BLaER1 treated with 17β-estradiol and CSF1 and Interleukin-3, amounts not matched to agents 10 nM and 100 nM (cell line): ENCODE measurements around the gene PANK2.

Experiments used
- H3K27ac ChIP-seq, 11 experiments: shearing (Covaris generic); formaldehyde crosslinking; 2 replicates each; pipeline ENCODE4 v1.8.1; 2022
- H3K27me3 ChIP-seq, 11 experiments: shearing (Covaris generic); formaldehyde crosslinking; 2 replicates each; pipeline ENCODE4 v1.8.1; 2022
- H3K36me3 ChIP-seq, 11 experiments: shearing (Covaris generic); formaldehyde crosslinking; 2 replicates each; pipeline ENCODE4 v1.8.1; 2022
- H3K4me1 ChIP-seq, 10 experiments: shearing (Covaris generic); formaldehyde crosslinking; 2 replicates each; pipeline ENCODE4 v1.8.1; 2022
- H3K4me2 ChIP-seq, 11 experiments: shearing (Covaris generic); formaldehyde crosslinking; 2 replicates each; pipeline ENCODE4 v1.8.1; 2022
- H3K4me3 ChIP-seq, 10 experiments: shearing (Covaris generic); formaldehyde crosslinking; 2 replicates each; pipeline ENCODE4 v1.8.1; 2022
- H3K9ac ChIP-seq, 11 experiments: shearing (Covaris generic); formaldehyde crosslinking; 2 replicates each; pipeline ENCODE4 v1.8.1; 2022
- H3K9me3 ChIP-seq, 11 experiments: shearing (Covaris generic); formaldehyde crosslinking; replicated peaks in 1 of 11; 2 replicates each; pipeline ENCODE4 v1.8.1; 2022
- H4K20me1 ChIP-seq, 11 experiments: shearing (Covaris generic); formaldehyde crosslinking; 2 replicates each; pipeline ENCODE4 v1.8.1; 2022
- Cebpa-rat ChIP-seq, 11 experiments: shearing (Covaris generic); IDR thresholded peaks; 2 replicates each; pipeline ENCODE4 v1.8.1; 2022

PANK2 gene

GRCh38 chr20:3847429-3847940 is 41.7 kb upstream of the PANK2 start:
- Histone ChIP-seq H4K20me1 (peaks cover 3 to 37% (median 27%) of the 10 kb centered on the region in 11 experiments; a peak in 14 of 22 replicates), H3K4me3 (peak overlapping the region; percentile 76 to 100 (median 93)), H3K9ac (peak overlapping the region; percentile 91 to 98 (median 97)), H3K36me3 (peaks cover 0 to 25% (median 15%) of the 10 kb centered on the region in 11 experiments; a peak in 11 of 22 replicates), H3K4me1 (peaks cover 31 to 57% (median 40%) of the 10 kb centered on the region in 10 experiments), H3K9me3 (no peaks in the 10 kb centered on the region), H3K27ac (peak overlapping the region; percentile 84 to 97 (median 95)), H3K27me3 (no peaks in the 10 kb centered on the region), H3K4me2 (peak overlapping the region; percentile 91 to 99 (median 95))
- TF ChIP-seq Cebpa-rat (IDR thresholded peaks at IDR 0.05) = no peak

GRCh38 chr20:3848565-3848964 is 40.6 kb upstream of the PANK2 start:
- peaks cover 27 to 49% (median 33%) of the 10 kb centered on the region in 10 experiments for H3K4me1 ChIP-seq
- 0 out of 20 replicates have a peak overlapping the region, but pooled peaks of 1 of the 10 experiments have one; percentile 95 for H3K4me3 ChIP-seq
- H3K4me2 ChIP-seq = peak overlapping the region; percentile 91 to 99 (median 95); a peak in 18 of 22 replicates
- no peaks in the 10 kb centered on the region for H3K27me3 ChIP-seq
- H3K36me3 ChIP-seq = peaks cover 0 to 25% (median 15%) of the 10 kb centered on the region in 11 experiments; a peak in 11 of 22 replicates
- peaks cover 3 to 41% (median 30%) of the 10 kb centered on the region in 11 experiments; a peak in 14 of 22 replicates for H4K20me1 ChIP-seq
- H3K9ac ChIP-seq = peak overlapping the region in 9 of 11 experiments; percentile 21 to 97 (median 41); a peak in 10 of 22 replicates
- no peaks in the 10 kb centered on the region for H3K9me3 ChIP-seq
- H3K27ac ChIP-seq = peak overlapping the region in 6 of 11 experiments; percentile 14 to 95 (median 24); a peak in 8 of 22 replicates
- TF ChIP-seq Cebpa-rat (IDR thresholded peaks at IDR 0.05) = no peak

- H3K36me3 ChIP-seq = peaks cover 40 to 68% (median 51%) of the 10 kb centered on the region in 11 experiments
- no peak for TF ChIP-seq Cebpa-rat (IDR thresholded peaks at IDR 0.05)
These were observed 34.7 kb upstream of the PANK2 start for GRCh38 chr20:3854462-3854871.

GRCh38 chr20:3857405-3857804 is 31.8 kb upstream of the PANK2 start:
- Histone ChIP-seq H3K36me3 (peaks cover 63 to 82% (median 72%) of the 10 kb centered on the region in 11 experiments), H3K4me2 (no peak overlapping the region; a peak in 1 of 22 replicates), H3K9me3 (peaks cover 5 to 14% (median 12%) of the 10 kb centered on the region in 11 experiments; a peak in 18 of 22 replicates), H3K9ac (peak overlapping the region in 7 of 11 experiments; percentile 6 to 41 (median 29); a peak in 9 of 22 replicates), H4K20me1 (peaks cover 11 to 74% (median 47%) of the 10 kb centered on the region in 11 experiments; a peak in 20 of 22 replicates), H3K27ac (peak overlapping the region in 6 of 11 experiments; percentile 6 to 34 (median 18); a peak in 7 of 22 replicates), H3K27me3 (no peaks in the 10 kb centered on the region), H3K4me3 (no peak overlapping the region), H3K4me1 (peaks cover 4 to 44% (median 26%) of the 10 kb centered on the region in 10 experiments)
- no peak for TF ChIP-seq Cebpa-rat (IDR thresholded peaks at IDR 0.05)

More at GRCh38 chr20:3854462-3854871, 34.7 kb upstream of the PANK2 start:
- H3K27ac ChIP-seq = peak overlapping the region in 6 of 11 experiments; percentile 5 to 44 (median 30); a peak in 7 of 22 replicates
- peak overlapping the region in 7 of 11 experiments; percentile 8 to 63 (median 40); a peak in 10 of 22 replicates for H3K4me2 ChIP-seq
- peaks cover 6 to 69% (median 45%) of the 10 kb centered on the region in 11 experiments; a peak in 19 of 22 replicates for H4K20me1 ChIP-seq
- H3K9me3 ChIP-seq = no peaks in the 10 kb centered on the region
- peak overlapping the region in 4 of 11 experiments; percentile 8 to 46 (median 24); a peak in 4 of 22 replicates for H3K9ac ChIP-seq
- no peaks in the 10 kb centered on the region for H3K27me3 ChIP-seq
- H3K4me3 ChIP-seq = no peak overlapping the region
- peaks cover 0 to 44% (median 23%) of the 10 kb centered on the region in 10 experiments; a peak in 13 of 20 replicates for H3K4me1 ChIP-seq

GRCh38 chr20:3858689-3859088 is 30.5 kb upstream of the PANK2 start:
- Histone ChIP-seq H3K4me2 (no peak overlapping the region), H3K4me1 (peaks cover 17 to 49% (median 35%) of the 10 kb centered on the region in 10 experiments), H3K9ac (no peak overlapping the region; a peak in 2 of 22 replicates), H3K4me3 (no peak overlapping the region), H3K36me3 (peaks cover 75 to 94% (median 84%) of the 10 kb centered on the region in 11 experiments), H3K9me3 (peaks cover 5 to 15% (median 13%) of the 10 kb centered on the region in 11 experiments; a peak in 18 of 22 replicates), H3K27me3 (no peaks in the 10 kb centered on the region), H3K27ac (no peak overlapping the region), H4K20me1 (peaks cover 24 to 80% (median 55%) of the 10 kb centered on the region in 11 experiments; a peak in 21 of 22 replicates)
- TF ChIP-seq Cebpa-rat (IDR thresholded peaks at IDR 0.05) = no peak

- Histone ChIP-seq H3K27me3 (no peaks in the 10 kb centered on the region), H3K27ac (no peak overlapping the region), H3K36me3 (peaks cover 89 to 100% (median 98%) of the 10 kb centered on the region in 11 experiments), H4K20me1 (peaks cover 37 to 82% (median 64%) of the 10 kb centered on the region in 11 experiments; a peak in 21 of 22 replicates), H3K9ac (no peak overlapping the region), H3K4me2 (no peak overlapping the region), H3K9me3 (peaks cover 5 to 15% (median 13%) of the 10 kb centered on the region in 11 experiments; a peak in 18 of 22 replicates), H3K4me3 (no peak overlapping the region), H3K4me1 (peaks cover 23 to 36% (median 28%) of the 10 kb centered on the region in 10 experiments; a peak in 19 of 20 replicates)
- TF ChIP-seq Cebpa-rat (IDR thresholded peaks at IDR 0.05) = no peak
These were observed 28.0 kb upstream of the PANK2 start for GRCh38 chr20:3861191-3861590.

- H3K27me3 ChIP-seq = no peaks in the 10 kb centered on the region
These were observed 26.9 kb upstream of the PANK2 start for GRCh38 chr20:3862333-3862732.

GRCh38 chr20:3863317-3863716 is 25.9 kb upstream of the PANK2 start:
- peaks cover 89 to 100% (median 98%) of the 10 kb centered on the region in 11 experiments for H3K36me3 ChIP-seq
- peak overlapping the region in 3 of 11 experiments; percentile 27 to 41 (median 33); a peak in 5 of 22 replicates for H3K27ac ChIP-seq
- H3K9me3 ChIP-seq = peaks cover 5 to 15% (median 13%) of the 10 kb centered on the region in 11 experiments; a peak in 18 of 22 replicates
- no peaks in the 10 kb centered on the region for H3K27me3 ChIP-seq
- peaks cover 44 to 82% (median 60%) of the 10 kb centered on the region in 11 experiments; a peak in 21 of 22 replicates for H4K20me1 ChIP-seq
- peaks cover 13 to 53% (median 24%) of the 10 kb centered on the region in 10 experiments; a peak in 19 of 20 replicates for H3K4me1 ChIP-seq
- H3K9ac ChIP-seq = peak overlapping the region in 7 of 11 experiments; percentile 24 to 56 (median 33); a peak in 7 of 22 replicates
- no peak overlapping the region for H3K4me3 ChIP-seq
- no peak for TF ChIP-seq Cebpa-rat (IDR thresholded peaks at IDR 0.05)
- H3K4me2 ChIP-seq = peak overlapping the region in 8 of 11 experiments; percentile 56 to 83 (median 78); a peak in 16 of 22 replicates

More at GRCh38 chr20:3862333-3862732, 26.9 kb upstream of the PANK2 start:
- no peak for TF ChIP-seq Cebpa-rat (IDR thresholded peaks at IDR 0.05)
- Histone ChIP-seq H4K20me1 (peaks cover 37 to 82% (median 66%) of the 10 kb centered on the region in 11 experiments; a peak in 21 of 22 replicates), H3K4me1 (peaks cover 21 to 46% (median 28%) of the 10 kb centered on the region in 10 experiments; a peak in 19 of 20 replicates), H3K9me3 (peaks cover 5 to 15% (median 13%) of the 10 kb centered on the region in 11 experiments; a peak in 18 of 22 replicates), H3K4me3 (peak overlapping the region in 3 of 10 experiments; percentile 18 to 38 (median 25); a peak in 1 of 20 replicates), H3K4me2 (peak overlapping the region; percentile 20 to 83 (median 65); a peak in 17 of 22 replicates), H3K36me3 (peaks cover 89 to 100% (median 98%) of the 10 kb centered on the region in 11 experiments), H3K27ac (peak overlapping the region in 3 of 11 experiments; percentile 1 to 41 (median 33); a peak in 2 of 22 replicates), H3K9ac (peak overlapping the region in 2 of 11 experiments; percentile 28 to 41; a peak in 2 of 22 replicates)
